ENCODE measurements around the gene DMD.

DNA sequence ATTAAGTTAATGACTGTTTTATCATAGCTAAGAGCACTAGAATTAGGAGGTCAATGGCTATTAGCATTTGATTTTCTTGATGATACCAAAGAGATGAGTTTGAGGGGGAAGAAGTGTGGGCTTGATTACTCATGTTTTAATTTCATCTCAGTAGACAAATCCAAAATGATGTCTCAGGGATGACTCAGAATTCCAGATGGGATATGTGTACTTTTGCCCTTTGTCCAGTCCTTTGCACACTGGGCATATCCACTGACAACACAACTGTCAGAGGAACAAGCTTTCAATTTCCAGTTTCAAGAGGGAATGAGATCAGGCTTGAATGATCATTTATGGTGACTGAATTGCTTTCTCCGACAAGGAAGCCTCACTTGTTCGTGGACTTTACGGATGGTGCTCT, 1814.2 kb downstream of the DMD start:
- TF ChIP-seq, protein P1, sequence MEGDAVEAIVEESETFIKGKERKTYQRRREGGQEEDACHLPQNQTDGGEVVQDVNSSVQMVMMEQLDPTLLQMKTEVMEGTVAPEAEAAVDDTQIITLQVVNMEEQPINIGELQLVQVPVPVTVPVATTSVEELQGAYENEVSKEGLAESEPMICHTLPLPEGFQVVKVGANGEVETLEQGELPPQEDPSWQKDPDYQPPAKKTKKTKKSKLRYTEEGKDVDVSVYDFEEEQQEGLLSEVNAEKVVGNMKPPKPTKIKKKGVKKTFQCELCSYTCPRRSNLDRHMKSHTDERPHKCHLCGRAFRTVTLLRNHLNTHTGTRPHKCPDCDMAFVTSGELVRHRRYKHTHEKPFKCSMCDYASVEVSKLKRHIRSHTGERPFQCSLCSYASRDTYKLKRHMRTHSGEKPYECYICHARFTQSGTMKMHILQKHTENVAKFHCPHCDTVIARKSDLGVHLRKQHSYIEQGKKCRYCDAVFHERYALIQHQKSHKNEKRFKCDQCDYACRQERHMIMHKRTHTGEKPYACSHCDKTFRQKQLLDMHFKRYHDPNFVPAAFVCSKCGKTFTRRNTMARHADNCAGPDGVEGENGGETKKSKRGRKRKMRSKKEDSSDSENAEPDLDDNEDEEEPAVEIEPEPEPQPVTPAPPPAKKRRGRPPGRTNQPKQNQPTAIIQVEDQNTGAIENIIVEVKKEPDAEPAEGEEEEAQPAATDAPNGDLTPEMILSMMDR (IDR thresholded peaks at IDR 0.05): no peak
- TF ChIP-seq EP300 (IDR thresholded peaks at IDR 0.05): no peak

Measured in ovary (tissue), 3 donors.